Stomach (tissue), 4 donors: Measurements from ENCODE around the gene CDK5RAP3.

ENCODE experiments used
- EP300 ChIP-seq: sonication (generic); formaldehyde crosslinking; IDR thresholded peaks from one replicate; pipeline ENCODE4 v1.6.1; 2017; ENCODE audit warnings: antibody characterized with exemption
- POLR2A ChIP-seq, 4 donors: fragments of 450-650 bp; IDR thresholded peaks; one replicate each; pipeline ENCODE4 v1.6.1; 2016; ENCODE audit warnings: antibody characterized with exemption in 4 of 4, control low read depth in 2 of 4, mild to moderate bottlenecking in 1 of 4, moderate library complexity in 1 of 4
- POLR2AphosphoS5 ChIP-seq, 3 donors: sonication (generic); formaldehyde crosslinking; IDR thresholded peaks; one replicate each; pipeline ENCODE4 v1.6.1; 2016; ENCODE audit warnings: antibody characterized with exemption in 3 of 3
- TF ChIP-seq, protein P1 (sequence below), 7 experiments: fragments of 450-650 bp in 4 of 7; fragments of 200-600 bp in 3 of 7; sonication (generic) in 3 of 7; IDR thresholded peaks; one replicate each; pipeline ENCODE4 v1.5.1; 2016 to 2019; ENCODE audit warnings: antibody characterized with exemption in 7 of 7, control low read depth in 2 of 7, mild to moderate bottlenecking in 1 of 7

DNA sequence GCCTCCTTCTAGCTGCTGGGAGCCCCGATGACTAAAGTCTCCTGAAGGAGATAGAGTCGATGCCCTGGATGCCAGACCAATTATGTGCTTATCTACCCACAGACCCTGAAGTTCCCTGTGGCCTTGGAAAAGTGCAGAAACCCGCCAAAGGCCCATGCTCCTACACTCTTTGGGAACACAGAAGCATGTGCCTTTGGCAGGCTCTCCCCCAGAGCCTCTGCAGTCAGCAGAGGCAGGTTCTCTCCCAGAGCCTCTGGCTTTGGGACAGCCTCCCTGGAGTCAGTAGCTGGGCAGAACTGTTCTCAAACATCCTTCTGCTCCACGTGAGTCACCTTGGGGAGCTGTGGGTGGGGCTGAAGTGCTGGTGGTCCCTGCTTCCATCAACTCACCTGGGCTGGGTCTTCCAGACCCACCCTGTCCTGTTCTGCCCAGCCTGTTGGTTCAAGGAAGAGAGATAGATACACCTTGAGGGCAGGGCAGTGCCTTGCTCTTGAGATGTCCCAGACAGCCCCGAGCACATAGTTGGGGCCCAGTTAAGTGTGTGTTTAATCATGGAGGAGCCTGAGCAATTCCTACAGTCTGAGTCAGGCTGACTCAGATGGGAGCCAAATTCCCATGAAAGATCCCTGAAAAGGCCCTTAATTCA lies 3.2 kb upstream of the CDK5RAP3 start:
- TF ChIP-seq, protein P1, sequence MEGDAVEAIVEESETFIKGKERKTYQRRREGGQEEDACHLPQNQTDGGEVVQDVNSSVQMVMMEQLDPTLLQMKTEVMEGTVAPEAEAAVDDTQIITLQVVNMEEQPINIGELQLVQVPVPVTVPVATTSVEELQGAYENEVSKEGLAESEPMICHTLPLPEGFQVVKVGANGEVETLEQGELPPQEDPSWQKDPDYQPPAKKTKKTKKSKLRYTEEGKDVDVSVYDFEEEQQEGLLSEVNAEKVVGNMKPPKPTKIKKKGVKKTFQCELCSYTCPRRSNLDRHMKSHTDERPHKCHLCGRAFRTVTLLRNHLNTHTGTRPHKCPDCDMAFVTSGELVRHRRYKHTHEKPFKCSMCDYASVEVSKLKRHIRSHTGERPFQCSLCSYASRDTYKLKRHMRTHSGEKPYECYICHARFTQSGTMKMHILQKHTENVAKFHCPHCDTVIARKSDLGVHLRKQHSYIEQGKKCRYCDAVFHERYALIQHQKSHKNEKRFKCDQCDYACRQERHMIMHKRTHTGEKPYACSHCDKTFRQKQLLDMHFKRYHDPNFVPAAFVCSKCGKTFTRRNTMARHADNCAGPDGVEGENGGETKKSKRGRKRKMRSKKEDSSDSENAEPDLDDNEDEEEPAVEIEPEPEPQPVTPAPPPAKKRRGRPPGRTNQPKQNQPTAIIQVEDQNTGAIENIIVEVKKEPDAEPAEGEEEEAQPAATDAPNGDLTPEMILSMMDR (IDR thresholded peaks at IDR 0.05), result no peak
- no peak for TF ChIP-seq POLR2A (IDR thresholded peaks at IDR 0.05)
- no peak for TF ChIP-seq EP300
- peak in 1 of 3 donors; percentile 67 for TF ChIP-seq POLR2AphosphoS5 (IDR thresholded peaks at IDR 0.05)
